OCI-LY1 (cell line): Measurements from ENCODE around the gene CDHR1.
"Not testable (repeated sequence)": the region's sequence is repeated elsewhere in the genome, so short reads cannot be mapped to it uniquely, and the experiment has no call there.

Experiments
- H2AFZ ChIP-seq: fragments of 200-600 bp; sonication (generic), shearing (Covaris generic); 2 replicates; pipeline ENCODE4 v1.6.0; 2014; ENCODE audit warnings: antibody characterized with exemption, mild to moderate bottlenecking, low read length
- H3F3A ChIP-seq: fragments of 200-600 bp; sonication (generic), shearing (Covaris generic); 2 replicates; pipeline ENCODE4 v1.6.0; 2014; ENCODE audit warnings: mild to moderate bottlenecking, antibody characterized with exemption, low read length, moderate library complexity; ENCODE audit not compliant: insufficient read depth
- H3K27ac ChIP-seq: fragments of 200-600 bp; sonication (generic); 2 replicates; pipeline ENCODE4 v1.5.1; 2014; ENCODE audit warnings: low read length, mixed run types, mild to moderate bottlenecking, low read depth; ENCODE audit not compliant: poor library complexity, severe bottlenecking
- H3K27me3 ChIP-seq: fragments of 200-600 bp; sonication (generic); 2 replicates; pipeline ENCODE4 v1.6.0; 2014; ENCODE audit warnings: antibody characterized with exemption, mild to moderate bottlenecking, low read length, moderate library complexity; ENCODE audit not compliant: insufficient read depth
- H3K36me3 ChIP-seq: fragments of 200-600 bp; sonication (generic); 2 replicates; pipeline ENCODE4 v1.6.1; 2014; ENCODE audit warnings: mild to moderate bottlenecking, antibody characterized with exemption, low read length, moderate library complexity, mixed read lengths; ENCODE audit not compliant: insufficient read depth
- H3K4me1 ChIP-seq: fragments of 200-600 bp; sonication (generic); 2 replicates; pipeline ENCODE4 v1.5.1; 2014; ENCODE audit warnings: mild to moderate bottlenecking, low read length, moderate library complexity; ENCODE audit not compliant: insufficient read depth, severe bottlenecking
- H3K4me2 ChIP-seq: fragments of 200-600 bp; sonication (generic), shearing (Covaris generic); 2 replicates; pipeline ENCODE4 v1.6.1; 2014; ENCODE audit warnings: low read length
- H3K4me3 ChIP-seq: fragments of 200-600 bp; sonication (generic); 2 replicates; pipeline ENCODE4 v1.5.1; 2014; ENCODE audit warnings: low read length, low read depth, mild to moderate bottlenecking, mixed read lengths; ENCODE audit not compliant: poor library complexity, severe bottlenecking
- H3K79me2 ChIP-seq: fragments of 200-600 bp; shearing (Covaris generic); 2 replicates; pipeline ENCODE4 v1.6.1; 2016; ENCODE audit warnings: mixed run types, low read length, mixed read lengths; ENCODE audit not compliant: insufficient read depth
- H3K9ac ChIP-seq: fragments of 200-600 bp; sonication (generic), shearing (Covaris generic); 2 replicates; pipeline ENCODE4 v1.6.1; 2014; ENCODE audit warnings: mild to moderate bottlenecking, low read length, mixed read lengths
- H3K9me2 ChIP-seq: fragments of 200-600 bp; sonication (generic), shearing (Covaris generic); 2 replicates; pipeline ENCODE4 v1.6.1; 2014; ENCODE audit warnings: low read depth, mild to moderate bottlenecking, low read length, mixed read lengths
- H3K9me3 ChIP-seq: fragments of 200-600 bp; shearing (Covaris generic); 2 replicates; pipeline ENCODE4 v1.6.1; 2014; ENCODE audit warnings: low read length, mixed read lengths
- H4K20me1 ChIP-seq: fragments of 200-600 bp; sonication (generic), shearing (Covaris generic); 2 replicates; pipeline ENCODE4 v1.6.0; 2016; ENCODE audit warnings: mild to moderate bottlenecking, low read length; ENCODE audit not compliant: insufficient read depth
- EZH2 ChIP-seq: fragments of 200-600 bp; sonication (generic), shearing (Covaris generic); IDR thresholded peaks from 2 replicates; pipeline ENCODE4 v1.8.0; 2017; ENCODE audit warnings: borderline replicate concordance, mixed run types, mild to moderate bottlenecking, antibody characterized with exemption, low read length, moderate library complexity, mixed read lengths
- TF ChIP-seq, protein P1 (sequence below): fragments of 200-600 bp; sonication (generic), shearing (Covaris generic); IDR thresholded peaks from 2 replicates; pipeline ENCODE4 v1.5.1; 2017; ENCODE audit warnings: mild to moderate bottlenecking, antibody characterized with exemption, low read length, moderate library complexity, mixed read lengths

CDHR1 gene

GRCh38 chr10:84177541-84178141 is 16.7 kb upstream of the CDHR1 start:
- Histone ChIP-seq H3F3A (no peaks in the 10 kb centered on the region), H3K36me3 (no peaks in the 10 kb centered on the region), H3K9ac (peak overlapping the region; percentile 17; the same call in 1 of the 2 replicates), H4K20me1 (no peaks in the 10 kb centered on the region), H2AFZ (no peak overlapping the region), H3K4me1 (peaks cover 41% of the 10 kb centered on the region), H3K4me2 (peak overlapping the region; percentile 25; the same call in 1 of the 2 replicates), H3K9me2 (no peaks in the 10 kb centered on the region), H3K4me3 (no peak overlapping the region), H3K27me3 (no peaks in the 10 kb centered on the region), H3K27ac (peak overlapping the region; percentile 86), H3K9me3 (no peaks in the 10 kb centered on the region), H3K79me2 (no peaks in the 10 kb centered on the region)
- TF ChIP-seq, protein P1, sequence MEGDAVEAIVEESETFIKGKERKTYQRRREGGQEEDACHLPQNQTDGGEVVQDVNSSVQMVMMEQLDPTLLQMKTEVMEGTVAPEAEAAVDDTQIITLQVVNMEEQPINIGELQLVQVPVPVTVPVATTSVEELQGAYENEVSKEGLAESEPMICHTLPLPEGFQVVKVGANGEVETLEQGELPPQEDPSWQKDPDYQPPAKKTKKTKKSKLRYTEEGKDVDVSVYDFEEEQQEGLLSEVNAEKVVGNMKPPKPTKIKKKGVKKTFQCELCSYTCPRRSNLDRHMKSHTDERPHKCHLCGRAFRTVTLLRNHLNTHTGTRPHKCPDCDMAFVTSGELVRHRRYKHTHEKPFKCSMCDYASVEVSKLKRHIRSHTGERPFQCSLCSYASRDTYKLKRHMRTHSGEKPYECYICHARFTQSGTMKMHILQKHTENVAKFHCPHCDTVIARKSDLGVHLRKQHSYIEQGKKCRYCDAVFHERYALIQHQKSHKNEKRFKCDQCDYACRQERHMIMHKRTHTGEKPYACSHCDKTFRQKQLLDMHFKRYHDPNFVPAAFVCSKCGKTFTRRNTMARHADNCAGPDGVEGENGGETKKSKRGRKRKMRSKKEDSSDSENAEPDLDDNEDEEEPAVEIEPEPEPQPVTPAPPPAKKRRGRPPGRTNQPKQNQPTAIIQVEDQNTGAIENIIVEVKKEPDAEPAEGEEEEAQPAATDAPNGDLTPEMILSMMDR, result no peak
- TF ChIP-seq EZH2, result no peak

DNA sequence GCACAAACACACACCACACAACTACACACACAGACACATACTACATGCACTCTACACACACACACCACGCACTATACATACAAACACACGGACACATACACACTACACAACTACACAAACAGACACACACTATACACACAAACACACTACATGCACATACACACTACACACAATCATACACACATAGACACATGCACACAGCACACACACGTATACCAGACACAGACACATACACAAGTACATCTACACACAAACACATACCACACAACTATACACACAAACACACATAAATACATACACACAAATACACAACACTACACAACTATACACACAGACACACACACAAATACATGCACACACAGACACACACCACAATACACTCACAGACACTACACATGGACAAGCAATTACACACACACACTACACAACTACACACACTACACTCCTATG is 16.2 kb upstream of the CDHR1 start:
- H3K4me2 ChIP-seq, result peak overlapping the region; percentile 25; the same call in 1 of the 2 replicates
- peak overlapping the region; percentile 17; the same call in 1 of the 2 replicates for H3K9ac ChIP-seq

GRCh38 chr10:84179059-84179710 is 15.2 kb upstream of the CDHR1 start:
- Histone ChIP-seq H2AFZ (no peak overlapping the region), H3K27ac (peak overlapping the region; percentile 86), H3F3A (no peaks in the 10 kb centered on the region), H3K79me2 (no peaks in the 10 kb centered on the region), H3K36me3 (no peaks in the 10 kb centered on the region), H3K4me2 (peak overlapping the region; percentile 63), H4K20me1 (no peaks in the 10 kb centered on the region), H3K9ac (no peak overlapping the region; the same call in 1 of the 2 replicates), H3K9me3 (no peaks in the 10 kb centered on the region), H3K4me1 (peaks cover 35% of the 10 kb centered on the region), H3K4me3 (peak overlapping the region; percentile 41), H3K9me2 (no peaks in the 10 kb centered on the region), H3K27me3 (no peaks in the 10 kb centered on the region)
- no peak for TF ChIP-seq EZH2
- TF ChIP-seq, protein P1, result no peak

More for the DNA sequence above, 16.2 kb upstream of the CDHR1 start:
- Histone ChIP-seq H3K9me2 (no peaks in the 10 kb centered on the region), H3K4me3 (no peak overlapping the region), H3K79me2 (no peaks in the 10 kb centered on the region), H3K36me3 (no peaks in the 10 kb centered on the region), H3K9me3 (no peaks in the 10 kb centered on the region), H3F3A (no peaks in the 10 kb centered on the region), H2AFZ (no peak overlapping the region), H3K27ac (peak overlapping the region; percentile 86), H3K4me1 (peaks cover 35% of the 10 kb centered on the region), H4K20me1 (no peaks in the 10 kb centered on the region), H3K27me3 (no peaks in the 10 kb centered on the region)
- no peak for TF ChIP-seq EZH2
- TF ChIP-seq, protein P1, result no peak

GRCh38 chr10:84180386-84180785 is 14.0 kb upstream of the CDHR1 start:
- not testable (repeated sequence) for H3K9me2 ChIP-seq, H3K4me3 ChIP-seq, H3K9me3 ChIP-seq, H3K36me3 ChIP-seq, H3K9ac ChIP-seq, H3K79me2 ChIP-seq, H2AFZ ChIP-seq, H3K27me3 ChIP-seq, H3K27ac ChIP-seq, H3K4me2 ChIP-seq, H3F3A ChIP-seq, H4K20me1 ChIP-seq
- H3K4me1 ChIP-seq, result peaks cover 39% of the 10 kb centered on the region
